GM12892 (cell line): ENCODE results near the gene SCARB1.

Source experiments
- POLR2A ChIP-seq: IDR thresholded peaks from 2 replicates; pipeline ENCODE4 v1.6.1; 2011; ENCODE audit warnings: low read depth, low read length, control low read depth
- POLR2AphosphoS5 ChIP-seq: IDR thresholded peaks from 2 replicates; pipeline ENCODE4 v1.6.1; 2011; ENCODE audit warnings: low read depth, low read length, control low read depth
- TAF1 ChIP-seq: IDR thresholded peaks from 2 replicates; pipeline ENCODE4 v1.6.1; 2011; ENCODE audit warnings: low read depth, mild to moderate bottlenecking, control low read depth, low read length, borderline replicate concordance

DNA sequence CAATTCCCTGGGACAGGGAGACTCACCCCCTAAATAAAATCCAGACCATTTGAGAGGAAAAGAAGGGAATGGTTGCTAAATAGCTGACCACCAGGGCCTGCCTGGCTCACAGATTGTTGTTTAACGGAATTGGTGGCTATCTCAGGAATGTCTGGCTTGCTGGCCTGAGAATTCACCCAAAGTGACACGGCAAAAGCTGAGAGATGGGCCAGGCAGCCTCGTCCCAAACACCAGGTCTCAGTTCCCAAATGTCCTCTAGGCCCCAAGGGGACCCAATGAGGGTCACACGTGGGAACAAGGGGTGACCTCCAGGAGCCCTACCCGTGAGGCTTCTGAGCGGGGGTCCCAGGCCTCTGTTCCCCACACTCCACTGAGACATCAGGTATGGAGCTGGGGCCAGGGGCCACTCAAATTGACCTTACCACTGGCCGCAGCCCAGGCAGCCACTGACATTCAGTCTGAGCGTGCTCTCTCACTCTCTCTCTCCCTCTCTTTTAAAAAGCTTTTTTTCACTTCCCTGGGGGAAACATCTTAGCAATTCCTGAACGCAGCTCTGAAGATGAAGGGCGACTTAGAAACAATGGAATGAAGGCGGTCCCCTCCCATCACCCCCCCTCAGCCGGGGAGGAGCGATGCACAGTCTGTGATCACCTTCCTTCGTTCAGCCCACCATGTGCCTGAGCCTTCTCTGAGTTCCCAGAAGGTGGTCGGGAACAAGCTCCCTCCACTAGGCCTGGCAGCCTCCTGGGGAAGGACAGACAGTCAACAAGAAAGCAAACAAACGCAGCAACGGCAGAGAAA is 131.2 kb downstream of the SCARB1 start:
- TF ChIP-seq TAF1 (no peak), POLR2AphosphoS5 (no peak), POLR2A (no peak)
